IMR-90 (cell line): ENCODE data around the gene SGPL1. TPM values are rescaled to one million over a fixed set of nuclear protein-coding genes. Genes with fewer than 3 reads are reported as not detected.

Experiments used
- ATAC-seq: fragments of 200-7000 bp; cut with Tn5 transposase; 2 replicates; pipeline ENCODE4 v1.9.1; 2020; ENCODE audit warnings: low read depth, mild to moderate bottlenecking, moderate library complexity
- BruUV-seq: library from RNA; stranded (reverse); fragments of 400-500 nt; replicated peaks from 2 replicates; lab custom pipeline; 2021; lab: Mats Ljungman, UMichigan
- CTCF ChIA-PET: fragments of 300-600 bp; formaldehyde crosslinking; extraction: SDS; loops from one replicate; lab custom pipeline; 2021; ENCODE audit warnings: antibody characterized with exemption; lab: Yijun Ruan, JAX
- POLR2A ChIA-PET: fragments of 300-600 bp; sonication (Branson Sonifier 250); formaldehyde crosslinking; loops from one replicate; lab custom pipeline; 2022; ENCODE audit warnings: antibody characterized with exemption; ENCODE audit not compliant: unreplicated experiment; lab: Charles Lee
- DNase-seq: peaks from one replicate; pipeline ENCODE4 v3.0.0; 2013
- H2AFZ ChIP-seq: replicated peaks from 2 replicates; pipeline ENCODE3; 2013; ENCODE audit warnings: low read length, mild to moderate bottlenecking; ENCODE audit not compliant: poor library complexity
- H2AK5ac ChIP-seq: 2 replicates; pipeline ENCODE4 v1.6.1; 2013; ENCODE audit warnings: low read depth, low read length, inconsistent platforms
- H2AK9ac ChIP-seq: replicated peaks from 2 replicates; pipeline ENCODE3; 2013; ENCODE audit warnings: mild to moderate bottlenecking, low read depth, low read length, moderate library complexity; ENCODE audit not compliant: poor library complexity
- H2BK120ac ChIP-seq: 2 replicates; pipeline ENCODE4 v1.6.1; 2013; ENCODE audit warnings: low read depth, low read length, inconsistent platforms
- H2BK15ac ChIP-seq: 3 replicates; pipeline ENCODE4 v1.6.1; 2013; ENCODE audit warnings: low read depth, low read length, inconsistent platforms
- H2BK20ac ChIP-seq: 2 replicates; pipeline ENCODE4 v1.6.1; 2013; ENCODE audit warnings: low read depth, mild to moderate bottlenecking, inconsistent platforms, low read length, moderate library complexity
- H2BK5ac ChIP-seq: 2 replicates; pipeline ENCODE4 v1.6.1; 2013; ENCODE audit warnings: mild to moderate bottlenecking, low read depth, low read length, inconsistent platforms; ENCODE audit not compliant: poor library complexity, severe bottlenecking
- H3K14ac ChIP-seq: replicated peaks from 2 replicates; pipeline ENCODE4 v1.6.1; 2013; ENCODE audit warnings: low read depth, low read length, inconsistent platforms
- H3K18ac ChIP-seq: 2 replicates; pipeline ENCODE4 v1.6.1; 2013; ENCODE audit warnings: low read depth, low read length, control low read depth
- H3K23ac ChIP-seq: 2 replicates; pipeline ENCODE4 v1.6.1; 2013; ENCODE audit warnings: low read depth, low read length, inconsistent platforms
- H3K27ac ChIP-seq: 2 replicates; pipeline ENCODE4 v1.5.1; 2013; ENCODE audit warnings: mild to moderate bottlenecking, control low read depth, low read length; ENCODE audit not compliant: insufficient read depth
- H3K27me3 ChIP-seq: 2 replicates; pipeline ENCODE4 v1.6.1; 2013; ENCODE audit warnings: low read length; ENCODE audit not compliant: control insufficient read depth, insufficient read depth
- H3K36me3 ChIP-seq: 2 replicates; pipeline ENCODE4 v1.6.1; 2013; ENCODE audit warnings: low read length, mixed read lengths; ENCODE audit not compliant: control insufficient read depth, insufficient read depth
- H3K4ac ChIP-seq: 2 replicates; pipeline ENCODE4 v1.6.1; 2013; ENCODE audit warnings: low read depth, low read length, inconsistent platforms
- H3K4me1 ChIP-seq: 2 replicates; pipeline ENCODE4 v1.6.1; 2013; ENCODE audit warnings: low read length, mixed read lengths; ENCODE audit not compliant: control insufficient read depth, insufficient read depth
- H3K4me2 ChIP-seq: 2 replicates; pipeline ENCODE4 v1.6.1; 2013; ENCODE audit warnings: low read depth, mild to moderate bottlenecking, control low read depth, low read length, moderate library complexity
- H3K4me3 ChIP-seq: 2 replicates; pipeline ENCODE4 v1.5.1; 2013; ENCODE audit warnings: low read depth, mild to moderate bottlenecking, control low read depth, low read length, moderate library complexity; ENCODE audit not compliant: insufficient read depth
- H3K56ac ChIP-seq: 2 replicates; pipeline ENCODE4 v1.6.1; 2013; ENCODE audit warnings: low read length, inconsistent platforms; ENCODE audit not compliant: insufficient read depth; ENCODE audit errors: extremely low read depth
- H3K79me1 ChIP-seq, 2 experiments: 2 replicates each; pipeline ENCODE4 v1.6.1; 2013; ENCODE audit warnings: low read length in 2 of 2, inconsistent platforms in 1 of 2, low read depth in 1 of 2
- H3K9ac ChIP-seq: 2 replicates; pipeline ENCODE4 v1.6.1; 2013; ENCODE audit warnings: low read depth, low read length, control low read depth
- H3K9me1 ChIP-seq: 2 replicates; pipeline ENCODE4 v1.6.1; 2013; ENCODE audit warnings: low read length, inconsistent platforms; ENCODE audit not compliant: insufficient read depth
- H3K9me3 ChIP-seq: 2 replicates; pipeline ENCODE4 v1.6.1; 2013; ENCODE audit warnings: low read length; ENCODE audit not compliant: control insufficient read depth, insufficient read depth
- H4K20me1 ChIP-seq: 2 replicates; pipeline ENCODE4 v1.6.1; 2013; ENCODE audit warnings: low read length, inconsistent platforms; ENCODE audit not compliant: insufficient read depth
- H4K5ac ChIP-seq: 2 replicates; pipeline ENCODE4 v1.6.1; 2013; ENCODE audit warnings: mild to moderate bottlenecking, low read depth, low read length, control low read depth
- H4K8ac ChIP-seq, 2 experiments: 2 replicates each; pipeline ENCODE4 v1.6.1; 2013; ENCODE audit warnings: low read depth in 2 of 2, low read length in 2 of 2, control low read depth in 1 of 2, inconsistent platforms in 1 of 2
- H4K91ac ChIP-seq: 2 replicates; pipeline ENCODE4 v1.6.1; 2013; ENCODE audit warnings: low read depth, low read length, inconsistent platforms; ENCODE audit not compliant: insufficient read depth
- CEBPB ChIP-seq: IDR thresholded peaks from 2 replicates; pipeline ENCODE4 v1.6.1; 2012; ENCODE audit warnings: low read depth, low read length, improper control_type of control experiment
- CHD1 ChIP-seq: IDR thresholded peaks from 2 replicates; pipeline ENCODE4 v1.6.1; 2012; ENCODE audit warnings: low read depth, low read length, improper control_type of control experiment
- CTCF ChIP-seq: conservative IDR thresholded peaks from 2 replicates; pipeline ENCODE4 v1.5.1; 2012; ENCODE audit warnings: mild to moderate bottlenecking, low read depth, low read length, improper control_type of control experiment
- ELK1 ChIP-seq: fragments of 150-350 bp; IDR thresholded peaks from 2 replicates; pipeline ENCODE4 v1.6.1; 2016; ENCODE audit warnings: low read depth, mild to moderate bottlenecking, low read length, moderate library complexity, borderline replicate concordance
- FOS ChIP-seq: fragments of 150-350 bp; IDR thresholded peaks from 2 replicates; pipeline ENCODE4 v1.6.1; 2016; ENCODE audit warnings: low read depth, low read length
- RAD21 ChIP-seq: IDR thresholded peaks from 2 replicates; pipeline ENCODE4 v1.6.1; 2012; ENCODE audit warnings: low read length, improper control_type of control experiment
- RCOR1 ChIP-seq: IDR thresholded peaks from 2 replicates; pipeline ENCODE4 v1.6.1; 2012; ENCODE audit warnings: mild to moderate bottlenecking, low read length, improper control_type of control experiment; ENCODE audit not compliant: insufficient replicate concordance
- RFX5 ChIP-seq: IDR thresholded peaks from 2 replicates; pipeline ENCODE4 v1.8.0; 2012; ENCODE audit warnings: low read depth, mild to moderate bottlenecking, low read length, moderate library complexity
- WGBS, 2 experiments: methylation state at CpG; one replicate each; pipeline versions ENCODE4 v1.1.5 to v1.1.7; 2013; ENCODE audit warnings: missing lambda C conversion rate in 2 of 2; ENCODE audit not compliant: insufficient read length in 1 of 2; ENCODE audit errors: extremely low coverage in 2 of 2; 5-methylcytosine and 5-hydroxymethylcytosine counted together
- dilution Hi-C: fragments of 300-500 bp; cut with HindIII; formaldehyde crosslinking; loops from one replicate; pipeline ENCODE4 v1.14.3; 2018; ENCODE audit warnings: low sequenced_read_pairs; ENCODE audit not compliant: unreplicated experiment
- in situ Hi-C: fragments of 300-500 bp; cut with MboI; formaldehyde crosslinking; loops from 3 replicates; pipeline ENCODE4 v1.14.3; 2019; ENCODE audit warnings: low sequenced_read_pairs, inconsistent platforms, mixed read lengths
- intact Hi-C: fragments of 100-400 bp; cut with micrococcal nuclease; formaldehyde crosslinking; loops from 2 replicates; pipeline ENCODE4 v1.10.0; 2022
- polyA plus RNA-seq, 3 experiments: library from polyadenylated mRNA; depleted of rRNA; stranded (reverse); fragments of >200 nt; gene quantifications; 2 replicates each; pipeline ENCODE4 v1.2.3, GENCODE V29; 2012; ENCODE audit warnings: low replicate concordance in 1 of 3
- total RNA-seq: library from RNA; depleted of rRNA; stranded (reverse); fragments of >200 nt; gene quantifications from 2 replicates; pipeline ENCODE4 v1.2.3, GENCODE V29; 2012
- TF ChIP-seq, protein P1 (sequence below): fragments of 150-350 bp; IDR thresholded peaks from 2 replicates; pipeline ENCODE4 v1.6.1; 2017; ENCODE audit warnings: mild to moderate bottlenecking, antibody characterized with exemption, low read length, low read depth

SGPL1 gene
- total and polyA plus RNA-seq, 2 of the 4 experiments (the other 2 are of a cell fraction), result 12.2 to 26.7 TPM

DNA sequence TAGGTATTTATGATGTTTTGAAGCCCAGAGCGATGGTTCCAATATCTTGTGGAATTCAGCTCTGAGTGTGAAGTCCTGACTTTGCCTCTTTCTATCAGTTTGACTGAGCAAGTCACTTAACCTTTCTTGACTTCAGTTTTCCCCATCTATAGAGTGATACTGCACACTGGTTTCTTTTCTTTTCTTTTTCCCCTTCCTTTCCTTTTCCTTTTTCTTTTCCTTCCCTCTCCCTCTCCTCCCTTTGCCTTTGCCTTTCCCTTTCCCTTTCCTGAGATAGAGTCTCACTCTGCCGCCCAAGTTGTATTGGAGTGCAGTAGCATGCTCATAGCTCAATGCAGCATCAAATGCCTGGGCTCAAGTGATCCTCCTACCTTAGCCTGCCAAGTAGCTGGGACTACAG lies 20.6 kb downstream of the SGPL1 start:
- dilution Hi-C loops (no loop called here), intact Hi-C loops (no loop called here), in situ Hi-C loops (no loop called here)
- Histone ChIP-seq H3K4me2 (no peak overlapping the region), H3K27ac (no peak overlapping the region), H3K4ac (no peak overlapping the region), H3K18ac (no peak overlapping the region), H3K4me3 (no peak overlapping the region), H3K56ac (no peak overlapping the region), H4K5ac (no peak overlapping the region), H3K79me1 (peaks cover 44 to 57% of the 10 kb centered on the region in 2 experiments), H3K9me3 (peaks cover 3% of the 10 kb centered on the region), H2AK5ac (peak overlapping the region; percentile 68; the same call in 1 of the 2 replicates), H2BK120ac (no peak overlapping the region), H4K20me1 (peaks cover 3% of the 10 kb centered on the region; the same call in 1 of the 2 replicates), H4K8ac (0 out of 4 replicates have a peak overlapping the region, but pooled peaks of 1 of the 2 experiments have one; percentile 50), H2BK5ac (no peak overlapping the region), H2BK20ac (no peak overlapping the region), H3K23ac (0 out of 2 replicates have a peak overlapping the region, but pooled peaks have one; percentile 1), H2AFZ (no peak overlapping the region), H4K91ac (no peak overlapping the region), H2AK9ac (no peak overlapping the region), H3K36me3 (peaks cover 2% of the 10 kb centered on the region; the same call in 1 of the 2 replicates), H3K9me1 (peaks cover 13% of the 10 kb centered on the region; the same call in 1 of the 2 replicates), H3K4me1 (peaks cover 23% of the 10 kb centered on the region), H2BK15ac (no peak overlapping the region), H3K27me3 (no peaks in the 10 kb centered on the region), H3K9ac (no peak overlapping the region), H3K14ac (no peak overlapping the region)
- BruUV-seq, result no TSS peak
- no peak for ATAC-seq
- TF ChIP-seq CHD1, result no peak
- no peak for TF ChIP-seq FOS
- TF ChIP-seq RFX5, result no peak
- TF ChIP-seq, protein P1, sequence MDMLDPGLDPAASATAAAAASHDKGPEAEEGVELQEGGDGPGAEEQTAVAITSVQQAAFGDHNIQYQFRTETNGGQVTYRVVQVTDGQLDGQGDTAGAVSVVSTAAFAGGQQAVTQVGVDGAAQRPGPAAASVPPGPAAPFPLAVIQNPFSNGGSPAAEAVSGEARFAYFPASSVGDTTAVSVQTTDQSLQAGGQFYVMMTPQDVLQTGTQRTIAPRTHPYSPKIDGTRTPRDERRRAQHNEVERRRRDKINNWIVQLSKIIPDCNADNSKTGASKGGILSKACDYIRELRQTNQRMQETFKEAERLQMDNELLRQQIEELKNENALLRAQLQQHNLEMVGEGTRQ, result no peak
- TF ChIP-seq RCOR1, result no peak
- no peak for TF ChIP-seq CTCF
- no peak for TF ChIP-seq RAD21
- no peak for TF ChIP-seq CEBPB
- TF ChIP-seq ELK1, result no peak
- no CpG with 5 or more reads among the region's 2 CpGs for WGBS, 2 experiments
- ChIA-PET POLR2A (interaction anchor here (1.1 kb wide), 1 partner anchor 36 kb away, joined by 4 read pairs; no protein-coding TSS in a partner anchor), CTCF (interaction anchor here (0.6 kb wide), 1 partner anchor 390 kb away, joined by 9 read pairs; no protein-coding TSS in a partner anchor)
- no peak for DNase-seq
